GM19455 (cell line): Measurements from ENCODE around the gene CPXM2.

Experiments
- ATAC-seq: cut with Tn5 transposase; IDR thresholded peaks from one replicate; pipeline ENCODE4 v1.9.1; 2021; ENCODE audit not compliant: unreplicated experiment

The CPXM2 gene

GRCh38 chr10:123906296-123906695 is 14.7 kb upstream of the CPXM2 start:
- ATAC-seq: no peak

- ATAC-seq: no peak
Observed at GRCh38 chr10:123904834-123905409, 13.3 kb upstream of the CPXM2 start.

GRCh38 chr10:123903621-123904020 is 12.0 kb upstream of the CPXM2 start:
- no peak for ATAC-seq

- no peak for ATAC-seq
Observed at GRCh38 chr10:123901621-123902020, 10.0 kb upstream of the CPXM2 start.

- no peak for ATAC-seq
Observed at GRCh38 chr10:123897146-123897545, 5.5 kb upstream of the CPXM2 start.

- no peak for ATAC-seq
Observed at GRCh38 chr10:123896246-123896927, 4.8 kb upstream of the CPXM2 start.

- ATAC-seq: no peak
Observed at GRCh38 chr10:123893651-123894050, 2.0 kb upstream of the CPXM2 start.

- no peak for ATAC-seq
Observed at GRCh38 chr10:123890756-123891143, 857 bp downstream of the CPXM2 start.

- no peak for ATAC-seq
Observed at GRCh38 chr10:123890226-123890625, 1.4 kb downstream of the CPXM2 start.

GRCh38 chr10:123889821-123890220 is 1.8 kb downstream of the CPXM2 start:
- no peak for ATAC-seq

- no peak for ATAC-seq
Observed at GRCh38 chr10:123888751-123889150, 2.9 kb downstream of the CPXM2 start.

- no peak for ATAC-seq
Observed at GRCh38 chr10:123888256-123888655, 3.4 kb downstream of the CPXM2 start.

GRCh38 chr10:123886292-123886691 is 5.3 kb downstream of the CPXM2 start:
- no peak for ATAC-seq

- no peak for ATAC-seq
Observed at GRCh38 chr10:123885406-123886170, 6.0 kb downstream of the CPXM2 start.

- ATAC-seq: no peak
Observed at GRCh38 chr10:123884907-123885381, 6.7 kb downstream of the CPXM2 start.

- no peak for ATAC-seq
Observed at GRCh38 chr10:123884351-123884906, 7.2 kb downstream of the CPXM2 start.

GRCh38 chr10:123883673-123884320 is 7.8 kb downstream of the CPXM2 start:
- no peak for ATAC-seq

GRCh38 chr10:123882681-123883445 is 8.7 kb downstream of the CPXM2 start:
- no peak for ATAC-seq

GRCh38 chr10:123882177-123882576 is 9.4 kb downstream of the CPXM2 start:
- no peak for ATAC-seq

- no peak for ATAC-seq
Observed at GRCh38 chr10:123879606-123880257, 11.9 kb downstream of the CPXM2 start.
